Neural cell (in vitro differentiated cells): Measurements from ENCODE around the gene GJB3. TPM values are rescaled to one million over a fixed set of nuclear protein-coding genes. Genes with fewer than 3 reads are reported as not detected.

Source experiments
- H2AFZ ChIP-seq: fragments of 200-600, 300-800 bp; sonication (generic), shearing (Covaris generic); 2 replicates; pipeline ENCODE4 v1.6.0; 2014; ENCODE audit warnings: low read depth, mild to moderate bottlenecking, antibody characterized with exemption, low read length, moderate library complexity
- H3F3A ChIP-seq: fragments of 200-600 bp; shearing (Covaris generic); 2 replicates; pipeline ENCODE4 v1.6.1; 2016; ENCODE audit warnings: mild to moderate bottlenecking, moderate library complexity, mixed read lengths, antibody characterized with exemption, low read length; ENCODE audit not compliant: insufficient read depth, poor library complexity, severe bottlenecking
- H3K27ac ChIP-seq: fragments of 200-600, 300-800 bp; sonication (generic), shearing (Covaris generic); 2 replicates; pipeline ENCODE4 v1.5.1; 2014; ENCODE audit warnings: mild to moderate bottlenecking, low read length, moderate library complexity
- H3K27me3 ChIP-seq: fragments of 300-800, 200-600 bp; sonication (generic), shearing (Covaris generic); 2 replicates; pipeline ENCODE4 v1.6.0; 2014; ENCODE audit warnings: mild to moderate bottlenecking, low read depth, low read length, moderate library complexity; ENCODE audit not compliant: insufficient read depth
- H3K36me3 ChIP-seq: fragments of 300-800, 200-600 bp; sonication (generic), shearing (Covaris generic); 2 replicates; pipeline ENCODE4 v1.5.1; 2014; ENCODE audit warnings: mild to moderate bottlenecking, antibody characterized with exemption, low read length, moderate library complexity; ENCODE audit not compliant: insufficient read depth
- H3K4me2 ChIP-seq: fragments of 300-800, 200-600 bp; sonication (generic), shearing (Covaris generic); 2 replicates; pipeline ENCODE4 v1.6.0; 2014; ENCODE audit warnings: mild to moderate bottlenecking, low read length
- H3K4me3 ChIP-seq: fragments of 300-800, 200-600 bp; sonication (generic), shearing (Covaris generic); 2 replicates; pipeline ENCODE4 v1.5.1; 2014; ENCODE audit warnings: mild to moderate bottlenecking, low read length, moderate library complexity
- H3K79me2 ChIP-seq: fragments of 200-600 bp; shearing (Covaris generic); replicated peaks from 2 replicates; pipeline ENCODE4 v1.6.0; 2014; ENCODE audit warnings: mild to moderate bottlenecking, low read length, moderate library complexity; ENCODE audit not compliant: insufficient read depth
- H3K9ac ChIP-seq: fragments of 300-800, 200-600 bp; sonication (generic), shearing (Covaris generic); 2 replicates; pipeline ENCODE4 v1.6.1; 2016; ENCODE audit warnings: mild to moderate bottlenecking, low read length, mixed read lengths
- H3K9me2 ChIP-seq: fragments of 200-600 bp; shearing (Covaris generic); 2 replicates; pipeline ENCODE4 v1.6.1; 2016; ENCODE audit warnings: mild to moderate bottlenecking, low read length, mixed read lengths; ENCODE audit not compliant: insufficient read depth
- H3K9me3 ChIP-seq: fragments of 200-600, 300-800 bp; sonication (generic), shearing (Covaris generic); 2 replicates; pipeline ENCODE4 v1.6.1; 2016; ENCODE audit warnings: mild to moderate bottlenecking, mixed run types, low read length, moderate library complexity, mixed read lengths
- H4K20me1 ChIP-seq: fragments of 200-600 bp; shearing (Covaris generic); 2 replicates; pipeline ENCODE4 v1.6.1; 2016; ENCODE audit warnings: mild to moderate bottlenecking, mixed run types; ENCODE audit not compliant: insufficient read depth
- EP300 ChIP-seq: fragments of 450-650 bp; conservative IDR thresholded peaks from 2 replicates; pipeline ENCODE4 v1.6.1; 2014; ENCODE audit warnings: antibody characterized with exemption, mild to moderate bottlenecking, moderate library complexity; ENCODE audit not compliant: poor library complexity, severe bottlenecking
- EZH2 ChIP-seq: fragments of 200-600, 300-800 bp; shearing (Covaris generic), sonication (generic); IDR thresholded peaks from 2 replicates; pipeline ENCODE4 v1.6.1; 2014; ENCODE audit warnings: antibody characterized with exemption, low read length, borderline replicate concordance, mild to moderate bottlenecking; ENCODE audit not compliant: insufficient read depth, poor library complexity, severe bottlenecking
- MXI1 ChIP-seq: fragments of 450-650 bp; conservative IDR thresholded peaks from 2 replicates; pipeline ENCODE4 v1.6.1; 2014; ENCODE audit warnings: antibody characterized with exemption, mild to moderate bottlenecking; ENCODE audit not compliant: poor library complexity, severe bottlenecking
- POLR2AphosphoS5 ChIP-seq: IDR thresholded peaks from 2 replicates; pipeline ENCODE4 v1.6.1; 2012
- RAD21 ChIP-seq: fragments of 450-650 bp; conservative IDR thresholded peaks from 2 replicates; pipeline ENCODE4 v1.6.1; 2014; ENCODE audit warnings: antibody characterized with exemption, mild to moderate bottlenecking, moderate library complexity
- SMC3 ChIP-seq: fragments of 450-650 bp; conservative IDR thresholded peaks from 2 replicates; pipeline ENCODE4 v1.6.1; 2014; ENCODE audit warnings: antibody characterized with exemption, mild to moderate bottlenecking, moderate library complexity; ENCODE audit not compliant: poor library complexity
- TAF1 ChIP-seq: IDR thresholded peaks from 2 replicates; pipeline ENCODE4 v1.6.1; 2012; ENCODE audit warnings: low read depth
- polyA plus RNA-seq: library from polyadenylated mRNA; depleted of rRNA; stranded (reverse); fragments of >200 nt; gene quantifications from 2 replicates; pipeline ENCODE4 v1.2.3, GENCODE V29; 2014
- TF ChIP-seq, protein P1 (sequence below): IDR thresholded peaks from 2 replicates; pipeline ENCODE4 v1.6.1; 2012; ENCODE audit warnings: borderline replicate concordance
- TF ChIP-seq, protein P2 (sequence below): fragments of 450-650 bp; IDR thresholded peaks from 2 replicates; pipeline ENCODE4 v1.5.1; 2014; ENCODE audit warnings: antibody characterized with exemption, mild to moderate bottlenecking, moderate library complexity; ENCODE audit not compliant: poor library complexity, severe bottlenecking

Gene GJB3
- polyA plus RNA-seq, 1 donor from 2014 or later, result not detected

DNA sequence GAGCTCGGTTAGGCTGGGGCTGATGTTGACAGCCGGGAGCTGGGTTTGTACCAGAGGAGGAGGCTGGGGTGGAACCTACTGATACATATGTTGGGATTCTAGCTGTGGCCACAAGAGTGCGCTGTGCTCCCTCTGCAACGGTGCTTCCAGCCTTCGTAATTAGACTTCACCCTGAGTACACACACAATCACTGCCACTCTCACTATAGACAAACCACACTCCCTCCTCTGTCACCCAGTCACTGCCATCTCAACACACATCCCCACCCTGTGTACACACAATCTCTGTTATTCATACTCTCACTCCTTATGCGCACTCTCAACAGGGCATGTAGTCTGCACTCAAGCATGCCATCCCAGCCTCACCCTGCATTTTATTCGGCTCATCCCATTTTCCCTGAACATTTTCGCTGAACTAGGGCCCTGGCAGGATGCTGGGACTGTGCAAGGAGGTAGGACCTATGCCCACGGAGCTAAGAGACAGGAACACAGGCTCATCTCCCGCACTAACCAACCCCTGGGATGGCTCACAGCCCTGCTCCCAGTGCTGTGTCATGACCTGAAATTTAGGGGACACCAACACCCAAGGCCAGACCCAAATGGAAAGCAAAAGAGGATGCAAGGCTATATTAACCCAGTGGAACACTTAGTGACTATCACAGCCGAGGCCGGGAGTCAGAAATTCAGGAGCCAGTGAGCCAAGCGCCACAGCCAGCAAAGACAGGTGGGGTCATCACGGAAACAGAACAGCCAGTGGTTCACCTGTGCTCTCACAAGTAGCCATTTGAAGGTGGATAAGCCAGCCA lies 5.7 kb downstream of the GJB3 start:
- Histone ChIP-seq H3K9me3 (no peaks in the 10 kb centered on the region), H3F3A (no peaks in the 10 kb centered on the region), H3K79me2 (no peaks in the 10 kb centered on the region), H3K4me3 (no peak overlapping the region), H2AFZ (no peak overlapping the region), H3K4me2 (no peak overlapping the region), H3K36me3 (no peaks in the 10 kb centered on the region), H4K20me1 (no peaks in the 10 kb centered on the region), H3K27ac (no peak overlapping the region), H3K27me3 (peaks cover 21% of the 10 kb centered on the region), H3K9me2 (no peaks in the 10 kb centered on the region), H3K9ac (peak overlapping the region; percentile 2)
- TF ChIP-seq MXI1, result peak; percentile 39
- TF ChIP-seq POLR2AphosphoS5, result no peak
- peak; percentile 56 for TF ChIP-seq EP300
- TF ChIP-seq RAD21, result peak; percentile 88
- TF ChIP-seq, protein P1, sequence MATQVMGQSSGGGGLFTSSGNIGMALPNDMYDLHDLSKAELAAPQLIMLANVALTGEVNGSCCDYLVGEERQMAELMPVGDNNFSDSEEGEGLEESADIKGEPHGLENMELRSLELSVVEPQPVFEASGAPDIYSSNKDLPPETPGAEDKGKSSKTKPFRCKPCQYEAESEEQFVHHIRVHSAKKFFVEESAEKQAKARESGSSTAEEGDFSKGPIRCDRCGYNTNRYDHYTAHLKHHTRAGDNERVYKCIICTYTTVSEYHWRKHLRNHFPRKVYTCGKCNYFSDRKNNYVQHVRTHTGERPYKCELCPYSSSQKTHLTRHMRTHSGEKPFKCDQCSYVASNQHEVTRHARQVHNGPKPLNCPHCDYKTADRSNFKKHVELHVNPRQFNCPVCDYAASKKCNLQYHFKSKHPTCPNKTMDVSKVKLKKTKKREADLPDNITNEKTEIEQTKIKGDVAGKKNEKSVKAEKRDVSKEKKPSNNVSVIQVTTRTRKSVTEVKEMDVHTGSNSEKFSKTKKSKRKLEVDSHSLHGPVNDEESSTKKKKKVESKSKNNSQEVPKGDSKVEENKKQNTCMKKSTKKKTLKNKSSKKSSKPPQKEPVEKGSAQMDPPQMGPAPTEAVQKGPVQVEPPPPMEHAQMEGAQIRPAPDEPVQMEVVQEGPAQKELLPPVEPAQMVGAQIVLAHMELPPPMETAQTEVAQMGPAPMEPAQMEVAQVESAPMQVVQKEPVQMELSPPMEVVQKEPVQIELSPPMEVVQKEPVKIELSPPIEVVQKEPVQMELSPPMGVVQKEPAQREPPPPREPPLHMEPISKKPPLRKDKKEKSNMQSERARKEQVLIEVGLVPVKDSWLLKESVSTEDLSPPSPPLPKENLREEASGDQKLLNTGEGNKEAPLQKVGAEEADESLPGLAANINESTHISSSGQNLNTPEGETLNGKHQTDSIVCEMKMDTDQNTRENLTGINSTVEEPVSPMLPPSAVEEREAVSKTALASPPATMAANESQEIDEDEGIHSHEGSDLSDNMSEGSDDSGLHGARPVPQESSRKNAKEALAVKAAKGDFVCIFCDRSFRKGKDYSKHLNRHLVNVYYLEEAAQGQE, result no peak
- no peak for TF ChIP-seq EZH2
- TF ChIP-seq, protein P2, sequence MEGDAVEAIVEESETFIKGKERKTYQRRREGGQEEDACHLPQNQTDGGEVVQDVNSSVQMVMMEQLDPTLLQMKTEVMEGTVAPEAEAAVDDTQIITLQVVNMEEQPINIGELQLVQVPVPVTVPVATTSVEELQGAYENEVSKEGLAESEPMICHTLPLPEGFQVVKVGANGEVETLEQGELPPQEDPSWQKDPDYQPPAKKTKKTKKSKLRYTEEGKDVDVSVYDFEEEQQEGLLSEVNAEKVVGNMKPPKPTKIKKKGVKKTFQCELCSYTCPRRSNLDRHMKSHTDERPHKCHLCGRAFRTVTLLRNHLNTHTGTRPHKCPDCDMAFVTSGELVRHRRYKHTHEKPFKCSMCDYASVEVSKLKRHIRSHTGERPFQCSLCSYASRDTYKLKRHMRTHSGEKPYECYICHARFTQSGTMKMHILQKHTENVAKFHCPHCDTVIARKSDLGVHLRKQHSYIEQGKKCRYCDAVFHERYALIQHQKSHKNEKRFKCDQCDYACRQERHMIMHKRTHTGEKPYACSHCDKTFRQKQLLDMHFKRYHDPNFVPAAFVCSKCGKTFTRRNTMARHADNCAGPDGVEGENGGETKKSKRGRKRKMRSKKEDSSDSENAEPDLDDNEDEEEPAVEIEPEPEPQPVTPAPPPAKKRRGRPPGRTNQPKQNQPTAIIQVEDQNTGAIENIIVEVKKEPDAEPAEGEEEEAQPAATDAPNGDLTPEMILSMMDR, result peak; percentile 94
- TF ChIP-seq TAF1, result peak; percentile 38
- peak; percentile 89 for TF ChIP-seq SMC3

DNA sequence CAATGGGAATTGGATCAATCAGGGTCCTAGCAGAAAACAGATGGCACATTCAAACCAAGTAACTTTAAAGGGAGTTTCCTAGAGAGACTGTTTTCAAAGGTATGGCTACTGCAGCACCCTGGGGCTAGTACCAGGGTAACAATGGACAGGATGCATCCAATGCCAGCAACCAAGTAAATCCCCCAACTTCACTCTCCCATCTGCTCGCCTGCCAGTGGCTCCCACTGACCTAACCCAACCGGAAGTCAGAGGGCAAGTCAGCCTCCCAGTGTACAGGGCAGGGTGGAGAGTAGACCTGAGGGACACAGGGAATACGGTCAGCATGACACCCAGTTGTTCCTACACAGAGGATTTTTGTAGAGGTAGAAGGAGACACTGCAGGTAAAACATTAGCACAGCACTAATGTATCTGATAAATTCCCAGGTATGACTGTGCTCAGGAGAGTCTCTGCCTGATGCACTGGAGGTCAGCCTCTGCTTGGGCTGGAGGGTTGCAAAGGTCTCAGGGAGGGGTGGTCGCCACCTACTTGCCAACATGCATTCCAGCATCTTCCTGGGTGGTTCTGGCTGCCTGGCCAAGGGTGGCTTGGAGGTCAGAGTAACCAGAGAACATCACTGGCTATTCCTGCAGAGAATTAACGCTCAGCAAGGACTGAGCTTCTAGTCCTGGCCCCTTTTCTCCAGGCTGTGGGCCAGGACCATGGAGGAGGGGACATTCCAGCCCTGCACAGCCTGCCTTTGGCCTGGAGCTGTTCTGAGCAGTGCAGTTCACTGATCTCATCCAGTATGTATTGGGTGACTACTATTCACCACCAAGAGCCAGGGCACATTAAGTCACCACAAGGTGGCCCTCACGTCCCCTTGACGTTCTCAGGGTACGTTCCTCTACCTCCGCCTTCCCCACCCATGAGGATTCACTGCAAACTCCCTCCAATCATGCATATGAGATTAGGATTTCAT lies 6.7 kb downstream of the GJB3 start:
- H3K9me2 ChIP-seq, result no peaks in the 10 kb centered on the region
- no peaks in the 10 kb centered on the region for H3K79me2 ChIP-seq
- no peak overlapping the region for H3K27ac ChIP-seq
- no peaks in the 10 kb centered on the region for H3K9me3 ChIP-seq
- H3F3A ChIP-seq, result no peaks in the 10 kb centered on the region
- no peak overlapping the region for H2AFZ ChIP-seq
- H4K20me1 ChIP-seq, result no peaks in the 10 kb centered on the region
- H3K4me2 ChIP-seq, result no peak overlapping the region
- no peak overlapping the region for H3K9ac ChIP-seq
- peaks cover 15% of the 10 kb centered on the region for H3K27me3 ChIP-seq
- H3K36me3 ChIP-seq, result no peaks in the 10 kb centered on the region
- H3K4me3 ChIP-seq, result no peak overlapping the region
- TF ChIP-seq TAF1, result no peak
- TF ChIP-seq, protein P2, result no peak
- TF ChIP-seq POLR2AphosphoS5, result no peak
- no peak for TF ChIP-seq EP300
- TF ChIP-seq EZH2, result no peak
- TF ChIP-seq MXI1, result no peak
- no peak for TF ChIP-seq RAD21
- no peak for TF ChIP-seq SMC3
- TF ChIP-seq, protein P1, result no peak
